IPS-11a (cell line): ENCODE data around the gene PVALB.

Experiments
- H3K4me3 ChIP-seq: one replicate; pipeline ENCODE4 v1.5.1; 2013; ENCODE audit warnings: low read depth, low read length, control low read depth

Gene PVALB

GRCh38 chr22:36815558-36816338 lies 1.1 kb downstream of the PVALB start:
- H3K4me3 ChIP-seq = peak overlapping the region; percentile 44

GRCh38 chr22:36814801-36815200 lies 2.0 kb downstream of the PVALB start:
- H3K4me3 ChIP-seq = no peak overlapping the region

GRCh38 chr22:36811094-36811800 lies 5.6 kb downstream of the PVALB start:
- H3K4me3 ChIP-seq = no peak overlapping the region

- no peak overlapping the region for H3K4me3 ChIP-seq
Observed at GRCh38 chr22:36809351-36809750, 7.5 kb downstream of the PVALB start.

GRCh38 chr22:36808721-36809344 lies 8.0 kb downstream of the PVALB start:
- no peak overlapping the region for H3K4me3 ChIP-seq

- H3K4me3 ChIP-seq = no peak overlapping the region
Observed at GRCh38 chr22:36807627-36808026, 9.2 kb downstream of the PVALB start.

GRCh38 chr22:36806835-36807234 lies 10.0 kb downstream of the PVALB start:
- no peak overlapping the region for H3K4me3 ChIP-seq

- H3K4me3 ChIP-seq = no peak overlapping the region
Observed at GRCh38 chr22:36803358-36803757, 13.5 kb downstream of the PVALB start.

- no peak overlapping the region for H3K4me3 ChIP-seq
Observed at GRCh38 chr22:36798674-36799066, 18.2 kb downstream of the PVALB start.

- no peak overlapping the region for H3K4me3 ChIP-seq
Observed at GRCh38 chr22:36797911-36798673, 18.7 kb downstream of the PVALB start.

GRCh38 chr22:36797374-36797773 lies 19.5 kb downstream of the PVALB start:
- no peak overlapping the region for H3K4me3 ChIP-seq

GRCh38 chr22:36796552-36797175 lies 20.2 kb downstream of the PVALB start:
- no peak overlapping the region for H3K4me3 ChIP-seq

- no peak overlapping the region for H3K4me3 ChIP-seq
Observed at GRCh38 chr22:36795633-36796032, 21.2 kb downstream of the PVALB start.

- H3K4me3 ChIP-seq = no peak overlapping the region
Observed at GRCh38 chr22:36790648-36791047, 26.2 kb downstream of the PVALB start.

GRCh38 chr22:36787204-36787988 lies 29.4 kb downstream of the PVALB start:
- no peak overlapping the region for H3K4me3 ChIP-seq

- no peak overlapping the region for H3K4me3 ChIP-seq
Observed at GRCh38 chr22:36783743-36784142, 33.1 kb downstream of the PVALB start.

- H3K4me3 ChIP-seq = no peak overlapping the region
Observed at GRCh38 chr22:36781656-36782627, 34.9 kb downstream of the PVALB start.

- no peak overlapping the region for H3K4me3 ChIP-seq
Observed at GRCh38 chr22:36778020-36778419, 38.8 kb downstream of the PVALB start.

GRCh38 chr22:36776722-36777121 lies 40.1 kb downstream of the PVALB start:
- peak overlapping the region; percentile 6 for H3K4me3 ChIP-seq
